ENCODE measurements around the gene OR7G1. TPM values are rescaled to one million over a fixed set of nuclear protein-coding genes. Genes with fewer than 3 reads are reported as not detected.
"Not testable (repeated sequence)": the region's sequence is repeated elsewhere in the genome, so short reads cannot be mapped to it uniquely, and the experiment has no call there.

OR7G1 gene
- total RNA-seq, 2 donors from 2014 or later, result not detected

- no peak for DNase-seq
- TF ChIP-seq CTCF (IDR thresholded peaks at IDR 0.05), result no peak
- Histone ChIP-seq H3K27ac (no peak overlapping the region), H3K9me3 (no peaks in the 10 kb centered on the region), H3K27me3 (no peaks in the 10 kb centered on the region), H3K36me3 (no peaks in the 10 kb centered on the region), H3K9ac (ENCODE audit: low read depth in 2 of 2, low read length in 2 of 2) (no peak overlapping the region), H3K4me1 (no peaks in the 10 kb centered on the region), H3K4me3 (no peak overlapping the region)
- intact Hi-C loops (cut with DNase I), result no loop called here
Observed at GRCh38 chr19:9073806-9074205, 41.8 kb downstream of the OR7G1 start.

- H3K4me3 ChIP-seq; H3K27ac ChIP-seq; intact Hi-C loops (cut with DNase I); H3K27me3 ChIP-seq; H3K9ac ChIP-seq (ENCODE audit: low read depth in 2 of 2, low read length in 2 of 2); H3K36me3 ChIP-seq; H3K4me1 ChIP-seq; DNase-seq; H3K9me3 ChIP-seq: not testable (repeated sequence)
Observed at GRCh38 chr19:9071720-9072119, 43.8 kb downstream of the OR7G1 start.

GRCh38 chr19:9070066-9070465 is 45.5 kb downstream of the OR7G1 start:
- no peak overlapping the region for H3K9ac ChIP-seq (ENCODE audit: low read depth in 2 of 2, low read length in 2 of 2)

GRCh38 chr19:9065457-9066014 is 50.0 kb downstream of the OR7G1 start:
- intact Hi-C loops (cut with DNase I), result no loop called here
- no peak for DNase-seq
- Histone ChIP-seq H3K27me3 (no peaks in the 10 kb centered on the region), H3K4me1 (no peaks in the 10 kb centered on the region), H3K4me3 (no peak overlapping the region), H3K9me3 (no peaks in the 10 kb centered on the region), H3K36me3 (no peaks in the 10 kb centered on the region), H3K9ac (ENCODE audit: low read depth in 2 of 2, low read length in 2 of 2) (no peak overlapping the region), H3K27ac (no peak overlapping the region)
- no peak for TF ChIP-seq CTCF (IDR thresholded peaks at IDR 0.05)

More at GRCh38 chr19:9070066-9070465, 45.5 kb downstream of the OR7G1 start:
- no peaks in the 10 kb centered on the region for H3K27me3 ChIP-seq
- H3K36me3 ChIP-seq, result no peaks in the 10 kb centered on the region
- no peaks in the 10 kb centered on the region for H3K4me1 ChIP-seq
- no peak overlapping the region for H3K27ac ChIP-seq
- no peak for DNase-seq
- H3K4me3 ChIP-seq, result no peak overlapping the region
- H3K9me3 ChIP-seq, result no peaks in the 10 kb centered on the region
- intact Hi-C loops (cut with DNase I), result no loop called here
- TF ChIP-seq CTCF (IDR thresholded peaks at IDR 0.05), result no peak

Other genes with a start within 250 kb of the OR7G1 start
- under 1 TPM in 1 of 2 donors, not detected in 1; 0.02 TPM for gene MUC16, start 105.4 kb downstream of the OR7G1 start, total RNA-seq
- not detected for gene OR1M1, start 28.7 kb downstream of the OR7G1 start, total RNA-seq
- gene OR7G2, start 8.3 kb downstream of the OR7G1 start, total RNA-seq, result not detected
- gene OR7G3, start 11.2 kb upstream of the OR7G1 start, total RNA-seq, result not detected
- 10 to 100 TPM; 25.5 to 28.5 TPM for gene ZNF317, start 24.6 kb upstream of the OR7G1 start, total RNA-seq
- under 1 TPM; 0.07 to 0.08 TPM for gene OR7D2, start 63.2 kb upstream of the OR7G1 start, total RNA-seq
- not detected for gene OR7D4, start 103.8 kb upstream of the OR7G1 start, total RNA-seq
- gene OR7E24, start 135.2 kb upstream of the OR7G1 start, total RNA-seq, result not detected
- gene ZNF699, start 194.1 kb upstream of the OR7G1 start, total RNA-seq, result 1 to 10 TPM; 3.1 to 4.1 TPM
- gene ZNF559, start 208.4 kb upstream of the OR7G1 start, total RNA-seq, result 1 to 10 TPM; 7.7 to 7.8 TPM
- gene ZNF177, start 247.2 kb upstream of the OR7G1 start, total RNA-seq, result 1 to 10 TPM in 1 of 2 donors, under 1 TPM in 1; 0.88 to 1.2 TPM

Data from colonic mucosa (tissue), 4 donors.